Endothelial cell (in vitro differentiated cells): ENCODE measurements around the gene DSCAML1. TPM values are rescaled to one million over a fixed set of nuclear protein-coding genes. Genes with fewer than 3 reads are reported as not detected.

Experiments
- DNase-seq: peaks from one replicate; pipeline ENCODE4 v3.0.0; 2021; ENCODE audit warnings: low spot score
- H3K27ac Mint-ChIP-seq: one replicate; pipeline ENCODE4 v1.8.0; 2021; ENCODE audit warnings: mixed read lengths, inconsistent platforms; ENCODE audit not compliant: unreplicated experiment
- H3K27me3 Mint-ChIP-seq: one replicate; pipeline ENCODE4 v1.8.0; 2021; ENCODE audit warnings: mild to moderate bottlenecking, moderate library complexity, mixed read lengths, inconsistent platforms; ENCODE audit not compliant: unreplicated experiment
- H3K36me3 Mint-ChIP-seq: one replicate; pipeline ENCODE4 v1.8.0; 2021; ENCODE audit warnings: mild to moderate bottlenecking, low read depth, mixed read lengths, inconsistent platforms; ENCODE audit not compliant: unreplicated experiment
- H3K4me1 Mint-ChIP-seq: one replicate; pipeline ENCODE4 v1.8.0; 2021; ENCODE audit warnings: mild to moderate bottlenecking, mixed read lengths, inconsistent platforms; ENCODE audit not compliant: unreplicated experiment
- H3K4me3 Mint-ChIP-seq: one replicate; pipeline ENCODE4 v1.8.0; 2021; ENCODE audit warnings: mild to moderate bottlenecking, mixed read lengths, inconsistent platforms; ENCODE audit not compliant: unreplicated experiment
- H3K9me3 Mint-ChIP-seq: one replicate; pipeline ENCODE4 v1.8.0; 2021; ENCODE audit warnings: mixed read lengths, inconsistent platforms; ENCODE audit not compliant: unreplicated experiment
- CTCF ChIP-seq: fragments of 200-600 bp; sonication (generic); IDR thresholded peaks from one replicate; pipeline ENCODE4 v1.5.0; 2021; ENCODE audit warnings: antibody characterized with exemption; ENCODE audit not compliant: unreplicated experiment
- total RNA-seq: library from RNA; stranded (reverse); fragmentation: NEBNext Ultra II Directional; extraction: Animal tissue kit (Norgen Biotek cat#: 25700); gene quantifications from one replicate; pipeline ENCODE4 v1.2.1, GENCODE V29; 2021; ENCODE audit not compliant: unreplicated experiment

The DSCAML1 gene
- total RNA-seq, 1 donor from 2014 or later, result 3.8 TPM

- peaks cover 6% of the 10 kb centered on the region for H3K27me3 Mint-ChIP-seq
- peaks cover 3% of the 10 kb centered on the region for H3K4me1 Mint-ChIP-seq
- TF ChIP-seq CTCF, result no peak
- H3K36me3 Mint-ChIP-seq, result no peaks in the 10 kb centered on the region
- no peak overlapping the region for H3K27ac Mint-ChIP-seq
- no peak overlapping the region for H3K4me3 Mint-ChIP-seq
- no peaks in the 10 kb centered on the region for H3K9me3 Mint-ChIP-seq
- DNase-seq, result no peak
These were observed 190.2 kb downstream of the DSCAML1 start for GRCh38 chr11:117606790-117607189.

DNA sequence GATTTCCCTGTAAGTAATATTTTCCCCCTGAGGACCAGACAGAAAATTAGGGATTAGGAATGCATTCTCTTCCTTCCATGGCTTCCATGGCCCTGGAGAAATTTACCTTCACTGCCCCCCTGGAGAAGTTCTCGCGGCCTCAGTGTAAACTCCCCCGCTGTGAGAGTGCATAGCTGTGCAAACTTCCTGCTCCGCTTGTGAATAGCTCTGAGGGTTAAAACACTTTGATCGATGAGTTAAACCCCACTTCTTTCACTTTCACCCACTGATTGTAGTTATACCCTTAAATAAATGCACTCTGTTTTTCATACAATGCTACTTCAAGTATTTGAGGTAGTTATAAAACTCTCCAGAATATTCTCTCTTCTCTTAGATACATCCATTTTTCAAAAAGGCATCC, 190.8 kb downstream of the DSCAML1 start:
- peaks cover 3% of the 10 kb centered on the region for H3K4me1 Mint-ChIP-seq
- no peaks in the 10 kb centered on the region for H3K9me3 Mint-ChIP-seq
- DNase-seq, result no peak
- peaks cover 6% of the 10 kb centered on the region for H3K27me3 Mint-ChIP-seq
- H3K36me3 Mint-ChIP-seq, result no peaks in the 10 kb centered on the region
- no peak overlapping the region for H3K27ac Mint-ChIP-seq
- no peak overlapping the region for H3K4me3 Mint-ChIP-seq
- no peak for TF ChIP-seq CTCF

- peaks cover 6% of the 10 kb centered on the region for H3K27me3 Mint-ChIP-seq
- no peaks in the 10 kb centered on the region for H3K9me3 Mint-ChIP-seq
These were observed 191.7 kb downstream of the DSCAML1 start for GRCh38 chr11:117605331-117605730.

DNA sequence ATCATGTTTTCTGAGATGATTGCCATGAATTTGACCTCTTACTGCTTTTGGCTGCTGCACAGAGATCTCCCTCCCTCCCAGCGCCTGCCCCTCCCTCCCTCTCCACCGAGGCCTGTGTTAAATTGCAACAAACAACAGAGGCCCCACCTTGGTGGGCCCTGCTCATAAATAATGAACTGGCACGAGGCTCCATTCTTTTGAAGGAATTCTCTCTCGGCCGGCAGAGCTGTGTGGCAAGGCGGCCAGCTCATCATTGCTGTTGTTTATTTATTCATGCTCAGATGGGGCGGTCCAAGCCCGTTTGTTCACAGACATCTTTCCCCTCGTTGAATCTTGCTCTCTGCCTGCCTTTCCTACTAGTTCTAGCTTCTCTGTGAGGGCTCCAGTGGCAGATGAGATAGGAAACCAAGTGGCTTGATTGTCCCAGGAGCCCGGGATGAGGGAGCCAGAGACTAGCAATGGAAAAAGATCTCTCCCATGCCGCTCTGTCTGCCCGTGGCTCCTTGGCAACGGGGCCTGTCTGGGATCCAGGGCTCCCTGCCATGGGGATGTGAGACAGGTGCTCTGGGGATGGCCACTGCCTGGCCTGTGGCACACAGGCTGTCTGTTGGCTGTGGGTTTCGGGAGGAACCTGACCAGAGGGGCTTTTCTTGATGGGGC, 192.6 kb downstream of the DSCAML1 start:
- Mint-ChIP-seq H3K27me3 (peaks cover 6% of the 10 kb centered on the region), H3K27ac (no peak overlapping the region), H3K9me3 (no peaks in the 10 kb centered on the region), H3K4me1 (no peaks in the 10 kb centered on the region), H3K4me3 (no peak overlapping the region), H3K36me3 (no peaks in the 10 kb centered on the region)
- no peak for DNase-seq
- no peak for TF ChIP-seq CTCF

More at GRCh38 chr11:117605331-117605730, 191.7 kb downstream of the DSCAML1 start:
- DNase-seq, result no peak
- Mint-ChIP-seq H3K27ac (no peak overlapping the region), H3K36me3 (no peaks in the 10 kb centered on the region), H3K4me3 (no peak overlapping the region), H3K4me1 (peaks cover 3% of the 10 kb centered on the region)
- TF ChIP-seq CTCF, result no peak

GRCh38 chr11:117603932-117604331, 193.1 kb downstream of the DSCAML1 start:
- peaks cover 3% of the 10 kb centered on the region for H3K27me3 Mint-ChIP-seq
- H3K36me3 Mint-ChIP-seq, result no peaks in the 10 kb centered on the region
- H3K4me1 Mint-ChIP-seq, result no peaks in the 10 kb centered on the region
- DNase-seq, result no peak
- H3K4me3 Mint-ChIP-seq, result no peak overlapping the region
- H3K9me3 Mint-ChIP-seq, result no peaks in the 10 kb centered on the region
- TF ChIP-seq CTCF, result no peak
- H3K27ac Mint-ChIP-seq, result no peak overlapping the region
